NOMO-1 treated with DMSO at 0.1 percent for 48 hours (cell line): ENCODE data around the gene WDR70.
"Not testable (repeated sequence)": the region's sequence is repeated elsewhere in the genome, so short reads cannot be mapped to it uniquely, and the experiment has no call there.

Source experiments
- DNase-seq: peaks from one replicate; lab custom pipeline; 2025; ENCODE audit not compliant: unreplicated experiment; lab: John Stamatoyannopoulos, UW

Gene WDR70

DNA sequence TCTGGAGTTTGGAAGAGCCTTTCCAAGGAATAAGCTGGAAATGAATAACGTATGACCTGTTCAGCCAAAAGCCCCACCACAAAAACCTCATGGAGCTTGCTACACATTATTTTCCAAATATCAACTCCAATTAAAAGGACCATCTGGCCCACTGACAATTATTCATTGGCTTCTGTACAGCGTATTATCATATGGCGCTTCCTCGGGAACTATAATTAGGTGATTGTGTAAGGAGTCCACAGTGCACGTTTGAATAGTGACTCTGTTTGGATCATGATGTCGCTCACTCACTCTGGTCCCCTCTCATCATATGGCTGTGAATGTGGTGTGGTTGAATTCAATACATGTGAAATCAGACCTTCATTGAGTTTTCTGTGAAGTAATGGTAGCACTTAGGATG is 408.6 kb downstream of the WDR70 start:
- DNase-seq: no peak

DNA sequence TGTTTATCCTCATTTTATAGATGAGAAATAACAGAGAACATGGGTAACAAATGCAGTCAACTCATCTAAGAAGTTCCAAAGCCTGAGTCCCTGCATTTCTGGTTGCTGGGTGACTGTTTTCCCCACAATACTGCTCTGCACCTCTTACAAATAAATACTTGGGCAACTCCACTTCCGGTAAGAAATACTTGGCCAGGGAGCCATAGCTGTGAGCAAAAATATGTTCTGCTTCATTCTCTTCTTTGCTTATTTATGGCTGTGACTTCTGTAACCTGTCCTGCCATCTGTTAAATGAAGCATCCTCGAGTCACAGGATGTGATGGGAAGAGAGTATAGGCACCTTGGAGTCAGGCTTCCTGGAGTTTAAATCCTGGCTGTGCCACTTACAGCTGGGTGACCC is 410.9 kb downstream of the WDR70 start:
- no peak for DNase-seq

DNA sequence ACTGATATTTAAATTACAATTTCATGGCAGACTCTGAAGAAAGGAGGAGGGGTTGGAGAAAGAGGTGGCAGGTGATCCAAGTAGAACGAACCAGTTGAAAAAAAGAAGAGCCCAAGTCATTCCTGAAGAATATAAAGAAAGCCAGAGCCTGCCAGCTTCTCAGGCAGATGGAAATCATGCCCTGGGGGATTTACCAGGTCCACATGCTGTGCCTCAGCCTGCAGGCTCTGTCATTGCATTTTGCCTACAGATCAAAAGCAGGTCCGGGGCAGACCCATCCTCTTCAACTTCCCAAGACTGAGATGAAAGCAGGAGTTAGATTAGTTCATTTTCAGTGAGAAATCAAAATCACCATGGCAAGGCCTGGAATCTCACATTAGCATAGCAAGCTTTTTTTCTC is 412.2 kb downstream of the WDR70 start:
- DNase-seq: no peak

DNA sequence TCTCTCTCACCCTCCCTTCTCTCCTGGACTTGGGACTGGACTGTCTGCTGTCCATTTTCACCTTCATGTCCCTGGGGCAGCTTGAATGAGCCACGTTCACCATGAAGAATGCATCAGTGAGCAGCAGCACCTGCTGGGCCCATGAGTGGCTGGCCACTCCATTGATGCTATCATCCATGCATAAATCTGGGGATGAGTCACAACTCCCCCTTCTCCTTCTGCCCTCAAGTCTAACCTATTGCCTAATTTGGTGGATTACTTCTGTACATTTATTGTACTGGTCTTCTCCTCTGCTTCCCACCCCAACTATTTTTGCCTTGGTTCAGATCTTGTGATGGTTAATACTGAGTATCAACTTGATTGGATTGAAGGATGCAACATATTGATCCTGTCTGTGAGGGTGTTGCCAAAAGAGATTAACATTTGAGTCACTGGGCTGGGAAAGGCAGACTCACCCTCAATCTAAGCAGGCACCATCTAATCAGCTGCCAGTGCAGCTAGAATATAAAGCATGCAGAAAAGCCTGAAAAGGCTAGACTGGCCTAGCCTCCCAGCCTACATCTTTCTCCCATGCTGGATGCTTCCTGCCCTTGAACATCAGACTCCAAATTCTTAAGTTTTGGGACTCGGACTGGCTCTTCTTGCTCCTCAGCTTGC is 414.0 kb downstream of the WDR70 start:
- peak; percentile 68 for DNase-seq

DNA sequence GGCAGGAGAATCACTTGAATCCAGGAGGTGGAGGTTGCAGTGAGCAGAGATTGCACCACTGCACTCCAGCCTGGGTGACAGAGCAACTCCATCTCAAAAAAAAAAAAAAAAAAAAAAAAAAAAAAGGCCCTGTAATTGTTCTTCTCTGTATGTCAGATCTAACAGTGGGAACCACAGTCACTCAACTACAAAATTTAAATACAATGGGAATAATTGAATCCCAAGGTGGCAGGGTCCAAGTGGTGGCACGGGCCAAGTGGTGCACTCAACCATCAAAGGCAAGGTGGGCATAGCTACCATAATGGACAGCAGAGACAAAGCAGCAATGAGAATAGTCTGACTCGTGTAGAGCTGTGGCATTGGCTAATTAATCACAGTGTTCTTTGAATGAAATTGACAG is 416.2 kb downstream of the WDR70 start:
- not testable (repeated sequence) for DNase-seq

DNA sequence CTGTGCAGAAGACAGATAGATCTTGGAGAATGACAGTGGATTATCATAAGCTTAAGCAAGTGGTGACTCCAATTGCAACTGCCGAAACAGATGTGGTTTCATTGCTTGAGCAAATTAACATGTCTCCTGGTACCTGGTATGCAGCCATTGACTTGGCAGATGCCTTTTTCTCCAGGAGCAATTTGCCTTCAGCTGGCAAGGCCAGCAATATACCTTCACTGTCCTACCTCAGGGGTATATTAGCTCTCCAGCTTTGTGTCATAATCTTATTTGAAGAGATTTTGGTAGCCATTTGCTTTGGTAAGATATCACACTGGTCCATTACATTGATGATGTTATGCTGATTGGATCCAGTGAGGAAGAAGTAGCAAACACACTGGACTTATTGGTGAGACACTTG is 417.3 kb downstream of the WDR70 start:
- DNase-seq: not testable (repeated sequence)

DNA sequence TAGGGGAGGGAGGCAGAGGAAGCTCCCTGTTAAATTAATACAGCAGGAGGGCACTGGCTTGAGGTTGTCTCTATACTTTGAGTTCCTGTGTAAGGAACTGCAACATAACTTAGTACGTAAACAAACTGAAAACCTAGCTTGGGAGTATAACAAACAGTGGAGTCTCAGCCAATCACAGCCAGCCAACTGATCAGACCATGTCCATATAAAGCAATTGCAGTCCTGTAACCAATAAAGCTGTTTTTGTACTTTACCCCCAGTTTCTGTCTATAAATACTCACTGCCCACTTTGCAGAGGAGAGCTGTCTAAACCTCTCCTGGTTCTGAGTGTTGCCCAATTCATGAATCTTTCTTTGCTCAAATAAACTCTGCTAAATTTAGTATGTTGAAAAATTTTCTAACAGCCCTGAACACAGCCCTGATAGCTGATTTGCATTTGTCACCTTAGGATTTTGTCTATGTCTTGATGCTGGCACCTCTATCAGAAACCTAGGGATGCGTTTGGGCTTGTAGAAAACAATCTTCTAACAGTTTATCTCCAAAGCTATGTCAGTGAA is 420.8 kb downstream of the WDR70 start:
- DNase-seq: peak; percentile 90

DNA sequence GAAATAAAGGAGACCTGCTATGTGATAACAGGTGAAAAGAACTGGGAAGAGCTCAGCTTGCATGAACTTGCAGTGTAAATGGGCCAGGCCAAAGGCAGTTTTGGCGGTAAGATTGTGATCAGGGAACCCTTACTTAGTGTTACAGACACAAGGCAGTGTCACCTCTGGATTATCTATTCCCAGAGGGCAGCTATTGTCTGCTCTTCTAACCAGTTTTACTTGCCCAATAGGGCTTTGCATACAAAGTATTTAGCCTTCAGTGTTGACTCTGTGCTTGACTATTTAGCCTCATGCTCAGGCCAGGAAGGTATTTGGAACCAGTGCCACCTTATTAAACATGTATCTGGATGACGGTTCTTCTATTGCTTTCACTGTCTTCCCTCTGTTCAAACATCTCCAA is 422.4 kb downstream of the WDR70 start:
- no peak for DNase-seq
